Measurements from ENCODE around the gene NAV1. TPM values are rescaled to one million over a fixed set of nuclear protein-coding genes. Genes with fewer than 3 reads are reported as not detected.
"Not testable (repeated sequence)": the region's sequence is repeated elsewhere in the genome, so short reads cannot be mapped to it uniquely, and the experiment has no call there.

Gene NAV1
- total and polyA plus RNA-seq, 4 donors, result 1.1 to 2.0 (median 1.3) TPM

GRCh38 chr1:201578008-201578888 is 39.3 kb downstream of the NAV1 start:
- TF ChIP-seq TAF1 (conservative IDR thresholded peaks at IDR 0.05), result no peak
- no peak for TF ChIP-seq FOXA2 (IDR thresholded peaks at IDR 0.05)
- TF ChIP-seq RXRA (IDR thresholded peaks at IDR 0.05), result no peak
- no peak for TF ChIP-seq CTCF (IDR thresholded peaks at IDR 0.05; ENCODE audit: low read depth, low read length, missing input control)
- no peak for TF ChIP-seq GABPA (IDR thresholded peaks at IDR 0.05 in 1 of 2, conservative IDR thresholded peaks at IDR 0.05 in 1 of 2)
- no peak for TF ChIP-seq RAD21 (IDR thresholded peaks at IDR 0.05)
- no peak for TF ChIP-seq EGR1 (IDR thresholded peaks at IDR 0.05; ENCODE audit: low read depth in 2 of 2)
- TF ChIP-seq SP1 (IDR thresholded peaks at IDR 0.05), result no peak
- no peak for TF ChIP-seq REST (IDR thresholded peaks at IDR 0.05)
- no peak for TF ChIP-seq YY1 (IDR thresholded peaks at IDR 0.05)
- TF ChIP-seq MAX (IDR thresholded peaks at IDR 0.05), result no peak
- TF ChIP-seq FOXA1 (IDR thresholded peaks at IDR 0.05), result no peak
- no peak for TF ChIP-seq HNF4A (conservative IDR thresholded peaks at IDR 0.05)
- TF ChIP-seq ZBTB33 (IDR thresholded peaks at IDR 0.05), result no peak
- TF ChIP-seq JUND (IDR thresholded peaks at IDR 0.05), result no peak
- TF ChIP-seq ATF3 (IDR thresholded peaks at IDR 0.05), result no peak
- TF ChIP-seq HNF4G (IDR thresholded peaks at IDR 0.05), result no peak
- no peak for TF ChIP-seq NR2F2 (IDR thresholded peaks at IDR 0.05)
- DNase-seq (ENCODE audit: low spot score), result no peak
- no peaks in the 10 kb centered on the region for H3K27me3 ChIP-seq (ENCODE audit: control insufficient read depth in 4 of 4, insufficient read depth in 4 of 4, low read length in 3 of 4)
- H3K9ac ChIP-seq (ENCODE audit: low read depth in 1 of 2, low read length in 2 of 2), result no peak overlapping the region
- no peaks in the 10 kb centered on the region for H3K9me3 ChIP-seq (ENCODE audit: control insufficient read depth in 4 of 4, low read length in 3 of 4)
- no peak overlapping the region for H3K27ac ChIP-seq (ENCODE audit: low read depth in 1 of 2, low read length in 2 of 2)
- H3K36me3 ChIP-seq (ENCODE audit: control insufficient read depth in 4 of 4, insufficient read depth in 3 of 4, low read depth in 1 of 4, low read length in 3 of 4), result peaks cover 0 to 2% (median 0%) of the 10 kb centered on the region in 4 donors
- no peaks in the 10 kb centered on the region for H3K4me1 ChIP-seq (ENCODE audit: control insufficient read depth in 4 of 4, insufficient read depth in 4 of 4, low read length in 3 of 4)
- no peak overlapping the region for H3K4me3 ChIP-seq (ENCODE audit: low read depth in 1 of 3, low read length in 3 of 3)
- WGBS, result 93% methylated on average over 5 of the region's 5 CpGs

GRCh38 chr1:201581371-201581770 is 42.4 kb downstream of the NAV1 start:
- WGBS, result 96% methylated on average over 12 of the region's 12 CpGs
- not testable (repeated sequence) for DNase-seq (ENCODE audit: low spot score)

More at GRCh38 chr1:201581371-201581770, 42.4 kb downstream of the NAV1 start:
- H3K9ac ChIP-seq (ENCODE audit: low read depth in 1 of 2, low read length in 2 of 2); H3K27ac ChIP-seq (ENCODE audit: low read depth in 1 of 2, low read length in 2 of 2); H3K27me3 ChIP-seq (ENCODE audit: control insufficient read depth in 4 of 4, insufficient read depth in 4 of 4, low read length in 3 of 4); H3K36me3 ChIP-seq (ENCODE audit: control insufficient read depth in 4 of 4, insufficient read depth in 3 of 4, low read depth in 1 of 4, low read length in 3 of 4); H3K4me1 ChIP-seq (ENCODE audit: control insufficient read depth in 4 of 4, insufficient read depth in 4 of 4, low read length in 3 of 4); H3K4me3 ChIP-seq (ENCODE audit: low read depth in 1 of 3, low read length in 3 of 3); H3K9me3 ChIP-seq (ENCODE audit: control insufficient read depth in 4 of 4, low read length in 3 of 4): not testable (repeated sequence)
